HepG2 (cell line): ENCODE data around the gene PLXNA4. TPM values are rescaled to one million over a fixed set of nuclear protein-coding genes. Genes with fewer than 3 reads are reported as not detected.

ENCODE experiments used
- ATAC-seq: fragments of 200-7000 bp; cut with Tn5 transposase; 3 replicates; pipeline ENCODE4 v1.9.1; 2020; ENCODE audit warnings: mild to moderate bottlenecking, moderate library complexity
- BruUV-seq: library from RNA; stranded (reverse); fragments of 400-500 nt; replicated peaks from 2 replicates; lab custom pipeline; 2021; lab: Mats Ljungman, UMichigan
- CTCF ChIA-PET: fragments of 300-600 bp; formaldehyde crosslinking; extraction: SDS; loops from one replicate; lab custom pipeline; 2021; ENCODE audit warnings: low total read pairs, inconsistent platforms, low intra/inter-chr PET ratio; lab: Yijun Ruan, JAX
- POLR2A ChIA-PET: fragments of 350-600 bp; sonication (Branson Sonifier 250); formaldehyde crosslinking; loops from one replicate; lab custom pipeline; 2020; ENCODE audit warnings: antibody characterized with exemption, inconsistent platforms; lab: Yijun Ruan, JAX
- DNase-seq: peaks from one replicate; pipeline ENCODE4 v3.0.0-alpha.2; 2015; ENCODE audit warnings: low spot score
- FAIRE-seq: peaks from 3 replicates; lab custom pipeline; 2011; peaks lifted over from hg19 to GRCh38; lab: Jason Lieb, UNC
- H2AFZ ChIP-seq: one replicate; pipeline ENCODE4 v1.6.1; 2011; ENCODE audit warnings: low read length, inconsistent platforms
- H3K27ac ChIP-seq: fragments of 300-600 bp; 3 replicates; pipeline ENCODE4 v1.8.0; 2011; ENCODE audit warnings: mixed run types, mild to moderate bottlenecking, mixed read lengths, low read length, inconsistent platforms; ENCODE audit not compliant: insufficient read depth; ENCODE audit errors: extremely low read length
- H3K27me3 ChIP-seq, 2 experiments: fragments of 200-600 bp in 1 of 2; 2 replicates in 1 of 2; 3 replicates in 1 of 2; pipeline versions ENCODE4 v1.6.0 to v1.8.0; 2011; ENCODE audit warnings: low read length in 2 of 2, mild to moderate bottlenecking in 2 of 2, moderate library complexity in 2 of 2, inconsistent platforms in 1 of 2; ENCODE audit not compliant: insufficient read depth in 2 of 2, control insufficient read depth in 1 of 2
- H3K36me3 ChIP-seq, 2 experiments: fragments of 200-600 bp in 1 of 2; replicated peaks in 1 of 2; 2 replicates in 1 of 2; 3 replicates in 1 of 2; pipeline versions ENCODE4 v1.5.1 to v1.8.0; 2011; ENCODE audit warnings: low read length in 2 of 2, inconsistent platforms in 1 of 2; ENCODE audit not compliant: insufficient read depth in 2 of 2, control insufficient read depth in 1 of 2
- H3K4me1 ChIP-seq: 2 replicates; pipeline ENCODE4 v1.5.1; 2012; ENCODE audit warnings: low read length, inconsistent platforms; ENCODE audit not compliant: insufficient read depth
- H3K4me2 ChIP-seq: 2 replicates; pipeline ENCODE4 v1.6.0; 2011; ENCODE audit warnings: low read depth, low read length, inconsistent platforms
- H3K4me3 ChIP-seq, 3 experiments: fragments of 200-600 bp in 1 of 3; sonication (generic), shearing (Covaris generic) in 1 of 3; replicated peaks in 1 of 3; 2 replicates each; pipeline ENCODE4 v1.5.1; 2011 to 2016; ENCODE audit warnings: low read length in 3 of 3, inconsistent platforms in 2 of 3, low read depth in 2 of 3, mild to moderate bottlenecking in 2 of 3, control low read depth in 1 of 3, mixed read lengths in 1 of 3; ENCODE audit not compliant: insufficient read depth in 1 of 3
- H3K79me2 ChIP-seq: one replicate; pipeline ENCODE4 v1.6.1; 2011; ENCODE audit warnings: low read length, inconsistent platforms; ENCODE audit not compliant: insufficient read depth
- H3K9ac ChIP-seq: 2 replicates; pipeline ENCODE4 v1.6.0; 2011; ENCODE audit warnings: mild to moderate bottlenecking, low read depth, low read length, inconsistent platforms; ENCODE audit not compliant: insufficient read depth
- H3K9me3 ChIP-seq: 2 replicates; pipeline ENCODE4 v1.5.1; 2012; ENCODE audit warnings: mild to moderate bottlenecking, low read length
- H4K20me1 ChIP-seq: 2 replicates; pipeline ENCODE4 v1.6.0; 2011; ENCODE audit warnings: inconsistent platforms, mild to moderate bottlenecking, low read length, moderate library complexity; ENCODE audit not compliant: insufficient read depth
- ATF4 ChIP-seq, 2 experiments: fragments of 450-650 bp in 1 of 2; sonication (generic) in 1 of 2; formaldehyde crosslinking; IDR thresholded peaks; 2 replicates each; pipeline versions ENCODE4 v1.5.0 to v1.8.0; 2020 to 2022; ENCODE audit warnings: mild to moderate bottlenecking in 1 of 2, missing genetic modification reagents in 1 of 2
- ATRX ChIP-seq: sonication (generic); formaldehyde crosslinking; IDR thresholded peaks from 2 replicates; pipeline ENCODE4 v1.4.0; 2020; ENCODE audit warnings: missing genetic modification reagents, borderline replicate concordance
- ERF ChIP-seq: IDR thresholded peaks from 2 replicates; pipeline ENCODE4 v1.6.1; 2018; ENCODE audit warnings: missing biosample characterization, missing genetic modification reagents
- ETV6 ChIP-seq: sonication (generic); formaldehyde crosslinking; conservative IDR thresholded peaks from 2 replicates; pipeline ENCODE4 v1.4.0; 2020; ENCODE audit warnings: missing genetic modification reagents
- MIER3 ChIP-seq: IDR thresholded peaks from 2 replicates; pipeline ENCODE4 v1.6.1; 2016; ENCODE audit warnings: missing compliant biosample characterization, borderline replicate concordance
- SSRP1 ChIP-seq: IDR thresholded peaks from 2 replicates; pipeline ENCODE4 v1.6.1; 2016; ENCODE audit warnings: control low read depth
- TARDBP ChIP-seq: sonication (generic); formaldehyde crosslinking; IDR thresholded peaks from 2 replicates; pipeline ENCODE4 v1.8.0; 2022; ENCODE audit warnings: mild to moderate bottlenecking, missing genetic modification reagents
- ZFP1 ChIP-seq: IDR thresholded peaks from 2 replicates; pipeline ENCODE4 v1.6.1; 2016
- ZFP41 ChIP-seq: sonication (generic); formaldehyde crosslinking; IDR thresholded peaks from 2 replicates; pipeline ENCODE4 v1.4.0; 2020; ENCODE audit warnings: mild to moderate bottlenecking, missing genetic modification reagents, borderline replicate concordance
- ZNF207 ChIP-seq: fragments of 450-650 bp; IDR thresholded peaks from 2 replicates; pipeline ENCODE4 v1.6.1; 2016; ENCODE audit warnings: antibody characterized with exemption, borderline replicate concordance
- ZNF33B ChIP-seq: sonication (generic); formaldehyde crosslinking; IDR thresholded peaks from 2 replicates; pipeline ENCODE4 v1.5.1; 2020; ENCODE audit warnings: mild to moderate bottlenecking, missing genetic modification reagents
- ZNF44 ChIP-seq: sonication (generic); formaldehyde crosslinking; IDR thresholded peaks from 2 replicates; pipeline ENCODE4 v1.5.1; 2020; ENCODE audit warnings: mild to moderate bottlenecking, missing genetic modification reagents
- ZNF547 ChIP-seq: sonication (generic); formaldehyde crosslinking; IDR thresholded peaks from 2 replicates; pipeline ENCODE4 v1.5.1; 2020; ENCODE audit warnings: mild to moderate bottlenecking, missing genetic modification reagents
- ZNF766 ChIP-seq: sonication (generic); formaldehyde crosslinking; IDR thresholded peaks from 2 replicates; pipeline ENCODE4 v1.5.0; 2020; ENCODE audit warnings: missing genetic modification reagents, borderline replicate concordance
- ZNF879 ChIP-seq: sonication (generic); formaldehyde crosslinking; IDR thresholded peaks from 2 replicates; pipeline ENCODE4 v1.8.1; 2023; ENCODE audit warnings: missing genetic modification reagents
- WGBS: methylation state at CpG from one replicate; pipeline ENCODE4 v1.1.6; 2017; ENCODE audit warnings: low lambda C conversion rate; 5-methylcytosine and 5-hydroxymethylcytosine counted together
- in situ Hi-C: cut with HindIII; loops from 2 replicates; pipeline ENCODE4 v1.10.0; 2017; ENCODE audit warnings: low pct_unique_long_range_greater_than_20kb; ENCODE audit not compliant: extremely low pct_ligation_motif_present
- intact Hi-C: fragments of 100-400 bp; cut with micrococcal nuclease; formaldehyde crosslinking; loops from one replicate; pipeline ENCODE4 v1.10.0; 2022; ENCODE audit not compliant: unreplicated experiment
- polyA plus RNA-seq, 8 experiments: library from polyadenylated mRNA; depleted of rRNA in 3 of 8; stranded (reverse) in 7 of 8; unstranded in 1 of 8; fragments of >200 nt; fragmentation: Illumina TruSeq in 4 of 8; extraction: Trizol in 4 of 8; gene quantifications; 2 replicates each; pipeline versions ENCODE4 v1.2.1 to v1.2.3, GENCODE V29; 2011 to 2016; ENCODE audit warnings: low read depth in 4 of 8, missing spikeins in 1 of 8, mixed read lengths in 1 of 8; ENCODE audit not compliant: insufficient read depth in 1 of 8
- total RNA-seq, 5 experiments: library from RNA; depleted of rRNA; stranded (reverse); fragments of >200 nt; fragmentation: Illumina TruSeq; extraction: Trizol; gene quantifications; 2 replicates each; pipeline ENCODE4 v1.2.3, GENCODE V29; 2016; ENCODE audit warnings: low read depth in 1 of 5
- TF ChIP-seq, protein P1 (sequence below): fragments of 450-650 bp; IDR thresholded peaks from 2 replicates; pipeline ENCODE4 v1.6.1; 2017; ENCODE audit warnings: mild to moderate bottlenecking

Gene PLXNA4
- total and polyA plus RNA-seq, 2 of the 13 experiments (the other 11 are each of a cell fraction or from before 2014, with no cell fraction given) = 0.01 to 0.04 TPM

DNA sequence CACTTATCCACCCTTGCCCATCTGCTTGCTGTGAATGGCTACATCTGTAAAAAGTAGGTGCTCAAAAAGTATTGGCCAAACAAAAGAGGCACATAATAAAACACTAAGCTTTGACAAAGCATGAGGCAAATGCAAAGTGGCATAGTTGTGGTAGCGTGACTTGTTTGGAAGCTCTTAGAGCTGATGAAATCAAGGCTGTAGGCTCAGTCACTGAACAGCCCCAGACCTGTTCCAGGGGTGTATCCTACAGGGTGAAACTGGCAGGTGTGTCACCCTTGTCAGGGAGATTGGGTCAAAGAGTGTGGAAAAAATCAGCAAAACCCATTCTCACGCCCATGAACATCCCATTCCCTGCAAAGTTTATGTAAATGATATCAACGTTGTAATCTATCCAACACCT is 427.4 kb downstream of the PLXNA4 start:
- Histone ChIP-seq H3K79me2 (no peaks in the 10 kb centered on the region), H3K4me2 (no peak overlapping the region), H3K27ac (no peak overlapping the region), H3K36me3 (no peaks in the 10 kb centered on the region), H4K20me1 (no peaks in the 10 kb centered on the region), H3K9me3 (no peaks in the 10 kb centered on the region), H3K27me3 (peaks cover 4 to 30% of the 10 kb centered on the region in 2 experiments; a peak in 4 of 5 replicates), H3K4me1 (no peaks in the 10 kb centered on the region), H3K9ac (no peak overlapping the region), H3K4me3 (no peak overlapping the region), H2AFZ (no peak overlapping the region)
- CTCF ChIA-PET = no interaction called here
- intact Hi-C loops (loop anchor here (5.0 kb wide), 1 partner anchor 103 kb away; no protein-coding TSS in a partner anchor), in situ Hi-C loops (no loop called here)
- ATAC-seq (no peak), FAIRE-seq (no peak), DNase-seq (no peak)
- no TSS peak for BruUV-seq
- POLR2A ChIA-PET = no interaction called here
- TF ChIP-seq ZNF33B = no peak
- TF ChIP-seq ERF (CRISPR knock-in tag) = no peak
- TF ChIP-seq ATF4 (CRISPR knock-in tag; IDR thresholded peaks at IDR 0.05) = no peak
- TF ChIP-seq, protein P1, sequence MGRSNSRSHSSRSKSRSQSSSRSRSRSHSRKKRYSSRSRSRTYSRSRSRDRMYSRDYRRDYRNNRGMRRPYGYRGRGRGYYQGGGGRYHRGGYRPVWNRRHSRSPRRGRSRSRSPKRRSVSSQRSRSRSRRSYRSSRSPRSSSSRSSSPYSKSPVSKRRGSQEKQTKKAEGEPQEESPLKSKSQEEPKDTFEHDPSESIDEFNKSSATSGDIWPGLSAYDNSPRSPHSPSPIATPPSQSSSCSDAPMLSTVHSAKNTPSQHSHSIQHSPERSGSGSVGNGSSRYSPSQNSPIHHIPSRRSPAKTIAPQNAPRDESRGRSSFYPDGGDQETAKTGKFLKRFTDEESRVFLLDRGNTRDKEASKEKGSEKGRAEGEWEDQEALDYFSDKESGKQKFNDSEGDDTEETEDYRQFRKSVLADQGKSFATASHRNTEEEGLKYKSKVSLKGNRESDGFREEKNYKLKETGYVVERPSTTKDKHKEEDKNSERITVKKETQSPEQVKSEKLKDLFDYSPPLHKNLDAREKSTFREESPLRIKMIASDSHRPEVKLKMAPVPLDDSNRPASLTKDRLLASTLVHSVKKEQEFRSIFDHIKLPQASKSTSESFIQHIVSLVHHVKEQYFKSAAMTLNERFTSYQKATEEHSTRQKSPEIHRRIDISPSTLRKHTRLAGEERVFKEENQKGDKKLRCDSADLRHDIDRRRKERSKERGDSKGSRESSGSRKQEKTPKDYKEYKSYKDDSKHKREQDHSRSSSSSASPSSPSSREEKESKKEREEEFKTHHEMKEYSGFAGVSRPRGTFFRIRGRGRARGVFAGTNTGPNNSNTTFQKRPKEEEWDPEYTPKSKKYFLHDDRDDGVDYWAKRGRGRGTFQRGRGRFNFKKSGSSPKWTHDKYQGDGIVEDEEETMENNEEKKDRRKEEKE = no peak
- no peak for TF ChIP-seq ZFP41 (CRISPR knock-in tag)
- TF ChIP-seq ZFP1 (CRISPR knock-in tag) = no peak
- no peak for TF ChIP-seq ZNF766 (CRISPR knock-in tag)
- TF ChIP-seq TARDBP (CRISPR knock-in tag) = no peak
- TF ChIP-seq ATRX = no peak
- TF ChIP-seq MIER3 = no peak
- no peak for TF ChIP-seq ZNF547 (CRISPR knock-in tag)
- no peak for TF ChIP-seq ETV6 (CRISPR knock-in tag)
- no peak for TF ChIP-seq ZNF207
- no peak for TF ChIP-seq ZNF879
- no peak for TF ChIP-seq SSRP1 (CRISPR knock-in tag)
- no peak for TF ChIP-seq ZNF44 (CRISPR knock-in tag)
- WGBS = 2% methylated on average over 3 of the region's 3 CpGs
